ENCODE measurements around the gene RCBTB2.
"Not testable (repeated sequence)": the region's sequence is repeated elsewhere in the genome, so short reads cannot be mapped to it uniquely, and the experiment has no call there.

The RCBTB2 gene

DNA sequence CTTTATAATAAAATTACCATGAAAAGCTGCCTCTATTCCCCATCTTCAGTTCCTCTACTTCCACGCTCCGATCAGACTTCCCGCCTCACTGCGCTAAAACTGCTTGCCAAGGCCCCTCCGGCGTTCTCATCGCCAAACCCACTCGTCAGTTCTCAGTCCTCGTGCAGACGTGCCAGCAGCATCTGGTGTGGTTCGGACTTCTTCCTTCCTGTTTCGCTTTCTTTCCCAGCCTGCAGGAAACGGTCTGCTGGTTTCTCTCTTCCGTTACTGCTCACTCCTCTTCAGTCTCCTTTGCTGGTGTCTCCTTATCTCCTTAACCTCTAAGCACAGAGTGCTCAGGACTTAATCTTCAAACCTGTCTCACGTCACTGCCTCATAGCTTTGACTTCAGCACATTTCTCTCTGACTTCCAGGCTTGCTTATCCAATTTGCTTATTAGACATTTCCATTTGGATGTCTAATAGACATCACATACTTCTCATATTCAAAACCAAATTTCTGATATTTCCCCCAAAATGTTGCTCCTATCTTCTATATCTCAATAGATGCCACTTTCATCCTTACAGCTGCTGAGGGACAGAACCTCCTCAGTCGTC is 40.3 kb downstream of the RCBTB2 start:
- DNase-seq: peak; percentile 41 to 66

DNA sequence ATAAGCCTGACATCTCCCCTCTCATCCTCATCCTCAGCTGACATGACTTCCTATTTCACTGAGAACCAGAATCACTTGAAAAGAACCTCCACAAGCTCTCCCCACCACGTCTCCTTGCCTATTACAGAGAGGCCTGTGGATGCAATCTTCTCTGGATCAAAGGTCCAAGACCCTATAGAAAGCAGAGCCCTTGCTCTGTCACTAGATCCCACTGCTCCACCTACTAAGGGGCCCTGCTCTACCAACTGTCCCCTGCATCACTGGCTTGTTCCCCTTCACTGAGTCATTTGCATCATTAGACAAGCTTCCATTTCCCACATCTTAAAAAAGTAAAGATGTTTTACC is 40.8 kb downstream of the RCBTB2 start:
- no peak for DNase-seq

- DNase-seq: no peak
Measured at GRCh38 chr13:48491423-48492095, 41.3 kb downstream of the RCBTB2 start.

- no peak for DNase-seq
Measured at GRCh38 chr13:48490241-48490640, 42.6 kb downstream of the RCBTB2 start.

GRCh38 chr13:48489666-48490065 is 43.2 kb downstream of the RCBTB2 start:
- no peak for DNase-seq

GRCh38 chr13:48488995-48489394 is 43.9 kb downstream of the RCBTB2 start:
- no peak for DNase-seq

GRCh38 chr13:48487968-48488367 is 44.9 kb downstream of the RCBTB2 start:
- DNase-seq: no peak

DNA sequence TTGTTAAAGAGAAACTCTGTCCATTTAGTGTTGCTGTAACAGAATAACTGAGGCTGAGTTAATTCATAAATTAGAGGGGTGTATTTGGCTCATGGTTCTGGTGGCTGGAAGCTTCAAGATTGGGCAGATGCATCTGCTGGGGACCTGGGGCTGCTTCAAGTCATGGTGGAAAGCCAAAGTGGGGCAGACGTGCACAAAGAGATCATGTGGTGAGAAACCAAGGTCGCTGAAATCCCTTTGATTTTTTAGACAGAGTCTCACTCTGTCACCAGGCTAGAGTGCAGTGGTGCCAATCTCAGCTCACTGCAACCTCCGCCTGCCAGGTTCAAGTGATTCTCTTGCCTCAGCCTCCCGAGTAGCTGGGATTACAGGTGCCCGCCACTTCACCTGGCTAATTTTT is 46.0 kb downstream of the RCBTB2 start:
- no peak for DNase-seq

GRCh38 chr13:48486362-48486761 is 46.5 kb downstream of the RCBTB2 start:
- no peak for DNase-seq

- no peak for DNase-seq
Measured at GRCh38 chr13:48485432-48485831, 47.4 kb downstream of the RCBTB2 start.

GRCh38 chr13:48483575-48483974 is 49.3 kb downstream of the RCBTB2 start:
- no peak for DNase-seq

DNA sequence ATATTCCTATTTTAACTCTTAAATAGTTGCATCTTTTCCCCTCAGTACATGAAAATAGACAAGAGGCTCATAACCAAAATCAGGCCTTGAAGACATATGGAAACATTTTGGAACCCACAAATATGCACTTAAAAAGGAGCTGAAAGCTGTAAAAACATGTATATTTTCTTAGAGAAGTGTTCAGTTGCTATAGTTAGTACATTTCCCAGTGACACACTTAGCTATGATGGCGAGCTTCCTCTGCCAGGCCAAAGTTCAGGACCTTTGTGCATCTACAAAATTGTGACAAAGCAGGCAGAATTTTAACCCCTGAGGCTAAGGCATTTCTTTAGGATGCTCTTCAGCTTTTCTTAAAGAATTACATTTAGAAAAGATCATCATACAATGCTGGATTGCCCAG is 54.5 kb downstream of the RCBTB2 start:
- no peak for DNase-seq

DNA sequence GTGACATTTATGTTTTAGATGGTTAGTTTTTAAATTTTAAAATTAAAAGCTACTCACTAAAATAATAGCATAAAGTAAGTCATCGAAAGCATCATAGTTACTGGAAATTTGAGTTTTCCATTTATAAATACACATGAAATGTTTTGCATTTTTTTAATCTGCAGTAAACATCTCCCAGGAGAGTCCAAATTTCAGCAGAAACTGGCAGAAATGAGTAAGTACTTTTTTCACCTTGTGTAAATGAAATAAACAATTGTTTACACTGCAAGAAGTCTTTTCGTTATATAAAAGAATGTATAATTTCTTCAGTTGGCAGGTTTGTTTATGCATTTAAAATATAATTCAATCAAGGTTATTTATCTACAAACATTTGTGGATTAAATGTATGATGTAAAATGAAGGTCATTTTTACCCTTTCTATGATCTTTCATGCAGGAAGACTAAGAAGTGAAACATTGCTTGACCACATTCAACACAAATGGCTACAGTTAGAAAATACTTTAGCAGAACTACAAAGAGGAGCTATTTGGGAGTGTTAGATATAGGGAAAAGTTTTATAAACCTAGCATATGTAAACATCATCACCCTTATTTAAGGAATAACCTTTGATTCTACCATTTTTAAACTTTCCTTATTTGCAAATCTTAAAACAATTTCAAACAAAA is 55.6 kb downstream of the RCBTB2 start:
- DNase-seq: no peak

GRCh38 chr13:48476686-48477085 is 56.2 kb downstream of the RCBTB2 start:
- DNase-seq: no peak

GRCh38 chr13:48476215-48476614 is 56.7 kb downstream of the RCBTB2 start:
- no peak for DNase-seq

- DNase-seq: no peak
Measured at GRCh38 chr13:48475230-48475629, 57.6 kb downstream of the RCBTB2 start.

GRCh38 chr13:48457578-48458242 is 75.2 kb downstream of the RCBTB2 start:
- DNase-seq: no peak

GRCh38 chr13:48456546-48456945 is 76.3 kb downstream of the RCBTB2 start:
- DNase-seq: no peak

DNA sequence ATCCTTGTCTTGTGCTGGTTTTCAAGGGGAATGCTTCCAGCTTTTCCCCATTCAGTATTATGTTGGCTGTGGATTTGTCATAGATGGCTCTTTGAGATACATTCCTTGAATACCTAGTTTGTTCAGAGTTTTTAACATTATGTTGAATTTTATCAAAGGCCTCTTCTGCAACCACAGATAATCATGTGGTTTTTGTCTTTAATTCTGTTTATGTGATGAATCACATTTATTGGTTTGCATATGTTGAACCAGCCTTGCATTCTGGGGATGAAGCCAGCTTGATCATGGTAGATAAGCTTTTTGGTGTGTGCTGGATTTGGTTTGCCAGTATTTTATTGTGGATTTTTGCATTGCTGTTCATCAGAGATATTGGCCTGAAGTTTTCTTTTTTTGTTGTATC is 81.7 kb downstream of the RCBTB2 start:
- DNase-seq: not testable (repeated sequence)

- no peak for DNase-seq
Measured at GRCh38 chr13:48449656-48450055, 83.2 kb downstream of the RCBTB2 start.

- DNase-seq: no peak
Measured at GRCh38 chr13:48448959-48449614, 83.8 kb downstream of the RCBTB2 start.

DNA sequence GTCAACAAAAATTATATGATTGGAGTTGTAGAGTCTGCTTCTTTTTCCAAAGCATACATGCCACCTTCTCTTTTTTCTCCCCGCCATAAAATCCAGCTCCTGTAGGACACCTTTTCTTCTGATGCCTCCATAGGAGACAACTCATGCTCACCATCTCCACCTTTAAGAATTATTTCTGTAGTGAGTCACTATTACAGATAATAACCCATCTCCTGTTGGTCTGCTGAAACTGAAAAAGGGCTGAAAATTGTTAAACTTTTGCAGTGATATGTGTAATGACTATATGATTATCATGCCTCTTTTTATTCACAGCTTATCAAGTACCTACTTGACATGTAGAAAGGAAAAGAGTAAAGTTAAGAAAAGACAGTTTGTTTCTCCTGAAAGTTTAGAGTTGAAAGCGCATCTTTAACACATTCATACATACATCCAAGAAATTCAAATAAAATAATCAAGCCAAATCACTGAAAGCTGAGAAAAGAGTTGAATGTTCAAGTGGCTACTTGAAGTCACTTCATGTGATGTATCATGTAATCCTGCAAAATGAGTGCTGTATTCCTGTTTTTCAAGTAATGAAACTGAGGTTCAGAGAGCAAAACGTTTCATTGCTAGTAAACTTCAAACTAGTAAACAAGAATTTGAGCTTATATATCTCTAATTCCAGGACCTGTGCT is 84.5 kb downstream of the RCBTB2 start:
- no peak for DNase-seq

DNA sequence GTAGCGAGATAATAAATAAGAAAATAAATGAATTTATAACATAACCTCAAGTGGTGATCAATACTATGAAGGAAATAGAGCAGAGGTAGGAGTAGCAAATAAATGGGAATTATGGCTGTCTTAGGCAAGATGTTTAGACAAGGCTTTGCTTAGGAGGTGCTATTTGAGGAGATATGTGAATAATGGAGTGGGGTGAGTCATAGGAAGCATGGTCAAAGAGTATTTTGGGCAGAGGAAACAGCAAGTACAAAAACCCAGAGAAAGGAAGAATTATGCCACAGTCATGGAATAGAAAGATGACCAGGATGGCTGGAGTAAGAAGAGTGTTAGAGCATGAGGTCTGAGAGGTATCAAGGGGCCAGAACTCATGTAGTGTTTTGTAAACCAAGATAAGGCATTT is 86.4 kb downstream of the RCBTB2 start:
- no peak for DNase-seq

Data from stimulated activated CD4-positive, alpha-beta T cell treated with anti-CD3 and anti-CD28 coated beads, Interleukin-4, amount 100 ng/mL, for 4 hours (primary cell).